GM11168 (cell line): ENCODE data around the gene GAST.
"Not testable (repeated sequence)": the region's sequence is repeated elsewhere in the genome, so short reads cannot be mapped to it uniquely, and the experiment has no call there.

Experiments used
- in situ Hi-C: fragments of 300-500 bp; cut with MboI; formaldehyde crosslinking; loops from one replicate; pipeline ENCODE4 v1.12.0; 2022; ENCODE audit warnings: low sequenced_read_pairs; ENCODE audit not compliant: unreplicated experiment

The GAST gene, protein sequence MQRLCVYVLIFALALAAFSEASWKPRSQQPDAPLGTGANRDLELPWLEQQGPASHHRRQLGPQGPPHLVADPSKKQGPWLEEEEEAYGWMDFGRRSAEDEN

DNA sequence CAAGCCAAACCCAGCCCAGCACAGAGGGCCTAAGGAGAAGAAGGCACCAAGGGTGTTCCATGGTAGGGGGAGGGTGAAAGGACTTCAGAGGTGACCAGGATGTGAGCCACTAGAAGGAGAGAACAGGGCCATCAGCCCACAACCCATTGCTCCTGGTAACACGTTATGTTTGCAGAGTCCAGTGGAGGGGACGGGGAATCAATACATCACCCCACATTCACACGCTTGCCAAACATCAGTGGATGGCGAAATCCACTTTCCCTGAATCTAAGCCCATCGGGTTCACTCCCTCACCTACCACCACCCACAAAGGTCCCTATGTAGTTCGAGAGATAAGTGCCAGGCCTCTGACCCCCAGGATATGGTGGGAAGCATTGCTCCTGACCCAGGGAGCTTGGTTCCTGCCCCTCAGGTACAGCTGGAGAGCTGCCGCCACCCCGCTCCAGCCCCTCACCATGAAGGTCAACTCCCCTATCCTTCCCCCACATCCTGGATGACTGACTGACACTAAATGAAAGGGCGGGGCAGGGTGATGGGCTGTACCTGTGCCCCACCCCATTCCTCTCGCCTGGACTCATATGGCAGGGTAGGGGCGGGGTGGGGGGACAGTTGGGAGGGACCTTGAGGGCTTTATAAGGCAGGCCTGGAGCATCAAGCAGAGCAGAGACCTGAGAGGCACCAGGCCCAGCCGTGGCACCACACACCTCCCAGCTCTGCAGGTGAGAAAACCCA lies at the start of gene GAST:
GAST (plus strand) TSS at position 663 of the 732 bp plus-strand sequence. CDS start 3,106 bp downstream, outside the sequence.
- in situ Hi-C loops, result no loop called here

DNA sequence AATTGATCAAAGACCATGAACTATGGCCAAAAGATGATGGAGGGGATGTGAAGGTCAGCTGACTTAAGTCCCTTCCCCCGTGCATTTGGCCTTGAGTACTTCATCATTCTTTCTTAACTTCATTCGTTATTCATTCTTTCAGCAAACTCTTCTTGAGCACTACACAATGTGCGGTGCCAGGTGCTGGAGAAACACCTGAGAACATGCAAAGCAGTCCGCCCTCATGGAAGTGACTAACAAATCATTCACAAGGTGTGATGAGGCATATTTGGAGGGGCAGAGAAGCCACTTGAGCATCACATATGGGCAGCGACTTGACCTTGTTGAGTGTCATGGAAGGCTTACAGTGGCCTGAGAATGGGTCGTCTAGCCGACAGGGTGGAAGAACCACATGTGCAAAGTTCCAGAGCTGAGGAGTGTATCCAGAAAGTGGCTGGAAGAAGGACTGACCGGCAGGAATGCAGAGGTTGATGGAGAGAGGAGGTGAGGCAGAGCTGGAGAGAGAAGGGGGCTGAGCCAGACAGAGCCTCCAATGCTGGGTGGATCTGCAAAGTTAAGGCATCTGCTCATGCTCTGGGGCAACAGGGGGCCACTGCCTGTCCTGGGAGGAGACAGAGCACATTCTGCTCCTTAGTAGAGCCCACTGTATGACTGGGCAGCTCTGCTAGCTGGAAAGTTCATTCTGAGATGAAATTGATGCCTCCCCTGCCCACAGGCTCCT lies 48.5 kb upstream of the GAST start:
- in situ Hi-C loops, result loop anchor here (25.0 kb wide), 2 partner anchors 751 to 1051 kb away; no protein-coding TSS in a partner anchor

DNA sequence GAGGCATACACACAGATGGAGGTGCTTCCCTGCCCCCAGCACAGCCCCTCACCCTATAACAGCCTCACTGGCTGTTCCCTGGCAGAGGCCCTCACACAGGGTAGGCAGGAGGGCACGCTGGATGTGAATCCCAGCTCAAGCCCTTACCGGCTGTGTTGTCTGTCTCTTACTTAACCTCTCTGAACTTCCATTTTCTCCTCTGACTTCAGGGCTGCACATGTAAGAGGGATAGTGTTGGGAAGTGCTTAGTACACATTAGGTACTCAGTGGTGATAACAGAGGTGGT lies 48.0 kb upstream of the GAST start:
- in situ Hi-C loops, result loop anchor here (25.0 kb wide), 2 partner anchors 752 to 1052 kb away; no protein-coding TSS in a partner anchor

DNA sequence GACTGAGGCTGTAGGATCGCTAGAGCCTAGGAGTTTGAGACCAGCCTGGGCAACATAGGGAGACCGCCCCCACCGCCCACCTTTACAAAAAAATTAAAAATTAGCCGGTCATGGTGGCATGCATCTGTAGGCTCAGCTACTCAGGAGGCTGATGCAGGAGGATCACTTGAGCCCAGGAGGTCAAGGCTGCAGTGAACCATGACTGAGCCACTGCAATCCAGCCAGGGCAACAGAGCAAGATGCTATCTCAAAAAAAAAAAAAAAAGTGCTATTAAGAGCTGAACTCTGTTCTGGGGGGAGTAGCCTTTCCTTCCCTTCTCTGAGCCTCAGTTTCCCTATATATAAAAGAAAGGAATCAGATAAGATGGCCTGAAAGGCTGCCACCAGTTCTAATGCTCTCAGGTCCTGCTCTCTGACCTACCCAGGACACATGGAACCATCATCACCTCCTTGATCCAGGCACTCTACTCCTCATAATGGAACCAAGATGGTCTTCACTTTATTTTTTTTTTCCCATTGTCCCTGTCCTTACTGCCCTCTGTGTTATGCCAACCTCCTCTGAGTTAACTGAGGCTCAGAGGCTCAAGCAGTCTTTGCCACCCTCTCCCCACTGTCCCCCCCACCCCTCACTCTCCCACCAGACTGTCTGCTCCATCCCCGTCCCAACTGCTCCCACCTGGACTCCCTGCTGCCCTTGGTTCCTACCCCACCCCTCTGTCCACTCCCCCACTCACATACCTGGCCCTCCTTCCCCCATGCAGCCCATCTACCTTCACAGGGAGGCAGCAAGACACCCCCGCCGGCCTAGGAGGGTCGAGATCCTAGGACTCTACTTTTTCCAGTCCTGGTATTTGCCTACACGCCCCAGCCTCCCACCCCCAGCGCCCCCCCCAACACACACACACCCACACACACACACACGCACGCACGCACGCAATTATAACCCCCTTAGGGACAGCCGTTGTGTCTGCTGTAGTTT lies 47.3 kb upstream of the GAST start:
- in situ Hi-C loops, result loop anchor here (25.0 kb wide), 2 partner anchors 753 to 1053 kb away; no protein-coding TSS in a partner anchor

DNA sequence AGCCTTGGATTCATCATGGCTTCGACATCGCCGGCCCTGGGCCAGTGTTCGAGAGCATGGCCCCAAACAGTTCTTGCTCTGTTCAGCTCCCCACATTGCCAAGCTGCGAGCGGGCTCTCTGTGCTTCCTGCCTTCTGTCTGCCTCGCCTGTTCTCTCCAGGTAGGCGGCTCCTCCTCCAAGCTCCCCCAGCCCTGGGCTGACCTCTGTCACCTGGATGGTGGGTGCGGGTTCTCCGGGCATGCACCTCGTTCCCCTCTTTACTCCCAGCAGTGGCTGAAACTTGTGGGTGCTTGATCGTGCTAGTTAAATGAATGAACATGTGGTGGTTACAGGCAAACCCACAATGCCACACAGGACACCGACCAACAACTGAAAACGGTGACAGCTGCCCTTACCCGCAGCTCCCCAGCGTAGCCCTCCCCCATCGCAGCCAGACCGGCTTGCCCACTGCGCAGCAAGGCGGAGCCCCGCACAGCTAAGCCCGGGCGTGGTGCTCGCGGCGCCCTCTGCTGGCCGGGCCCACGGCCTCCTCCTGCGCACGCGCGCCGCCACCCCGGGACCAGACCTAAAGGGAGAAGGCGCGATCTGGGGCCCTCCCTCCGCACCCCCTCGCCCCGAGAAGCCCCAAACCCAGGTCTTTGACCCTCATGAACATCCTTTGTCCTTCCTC lies 46.4 kb upstream of the GAST start:
- in situ Hi-C loops, result loop anchor here (25.0 kb wide), 2 partner anchors 753 to 1053 kb away; no protein-coding TSS in a partner anchor

DNA sequence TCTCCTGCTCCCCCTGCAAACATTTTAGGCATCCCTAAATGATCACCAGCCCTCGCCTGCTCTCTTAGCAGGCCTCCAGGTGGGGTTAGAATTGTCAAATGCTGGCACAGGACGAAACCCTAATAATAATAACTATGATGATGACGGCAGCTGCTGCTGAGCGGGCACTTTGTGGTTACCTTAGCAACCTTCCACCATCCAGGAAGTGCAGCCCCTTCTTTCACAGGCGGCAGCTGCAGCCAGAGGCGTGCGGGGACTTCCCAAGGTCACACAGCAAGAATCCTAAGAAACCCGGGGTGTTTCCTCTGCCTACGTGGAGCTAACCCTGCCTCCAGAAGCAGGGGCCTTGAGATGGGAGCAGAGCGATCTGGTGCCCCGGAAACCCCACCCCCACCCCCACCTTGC lies 45.9 kb upstream of the GAST start:
- in situ Hi-C loops, result loop anchor here (25.0 kb wide), 2 partner anchors 754 to 1054 kb away; no protein-coding TSS in a partner anchor

DNA sequence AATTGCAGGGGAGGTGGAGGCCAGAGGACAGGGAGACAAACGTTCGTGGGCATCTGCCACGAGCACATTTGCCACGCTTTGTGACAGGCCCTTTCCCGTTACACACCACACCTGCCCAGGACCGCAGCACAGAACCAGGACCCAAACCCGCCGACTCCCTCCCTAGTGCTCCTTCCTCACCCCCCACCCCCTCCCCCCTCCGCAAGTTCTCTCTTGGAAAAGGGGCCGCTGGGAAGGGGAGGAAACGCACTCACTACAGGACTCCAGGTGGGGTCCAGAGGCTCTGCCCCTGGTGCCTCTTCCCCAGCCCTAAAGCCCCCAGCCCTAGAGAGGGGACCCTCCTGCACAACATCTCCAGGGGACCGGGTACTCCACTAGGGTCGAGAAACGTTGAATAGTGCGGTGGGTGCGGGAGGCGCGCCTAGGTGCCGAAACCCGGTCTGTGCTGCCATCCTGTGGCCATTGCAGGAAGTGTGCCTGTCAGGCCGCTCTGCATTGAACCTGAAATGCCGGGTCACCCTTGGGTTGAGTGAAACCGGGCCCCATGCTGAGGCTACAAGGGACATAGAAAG lies 45.3 kb upstream of the GAST start:
- in situ Hi-C loops, result loop anchor here (25.0 kb wide), 2 partner anchors 754 to 1054 kb away; no protein-coding TSS in a partner anchor

DNA sequence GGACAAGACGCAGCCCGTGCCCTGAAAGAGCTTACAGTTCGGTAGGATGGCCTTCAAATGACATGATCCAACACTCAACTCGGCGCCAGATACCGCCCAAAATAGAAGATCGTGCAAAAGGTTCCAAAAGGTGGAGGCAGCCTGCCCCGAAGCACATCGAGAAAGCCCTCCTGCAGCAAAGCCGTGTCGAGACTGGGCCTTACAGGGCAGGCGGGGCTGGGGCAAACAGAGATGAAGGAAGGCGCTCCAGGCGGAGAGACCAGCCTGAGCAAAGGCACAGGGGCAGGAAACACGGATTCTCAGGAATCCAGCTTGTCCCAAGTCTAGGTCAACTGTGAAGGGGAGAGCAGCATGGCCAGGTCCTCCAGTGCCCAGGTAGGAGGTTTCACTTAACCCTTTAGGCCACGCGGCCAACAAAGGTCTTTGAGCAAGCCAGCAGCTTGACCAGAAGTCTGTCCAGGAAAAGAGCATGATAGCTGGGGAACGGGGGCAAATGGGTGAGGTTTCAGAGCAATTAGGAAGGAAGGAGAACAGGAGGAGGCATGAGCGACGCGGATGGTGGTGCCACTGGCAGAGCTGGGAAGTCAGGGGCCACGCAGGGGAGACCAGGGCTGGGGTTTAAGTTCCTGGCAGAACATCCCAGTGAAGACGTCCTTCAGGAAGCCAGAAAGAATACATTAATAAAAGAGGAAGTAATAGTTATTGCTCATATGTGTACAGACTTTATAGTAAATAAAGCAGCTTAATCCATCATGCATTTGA lies 44.7 kb upstream of the GAST start:
- in situ Hi-C loops, result loop anchor here (25.0 kb wide), 2 partner anchors 755 to 1055 kb away; no protein-coding TSS in a partner anchor

DNA sequence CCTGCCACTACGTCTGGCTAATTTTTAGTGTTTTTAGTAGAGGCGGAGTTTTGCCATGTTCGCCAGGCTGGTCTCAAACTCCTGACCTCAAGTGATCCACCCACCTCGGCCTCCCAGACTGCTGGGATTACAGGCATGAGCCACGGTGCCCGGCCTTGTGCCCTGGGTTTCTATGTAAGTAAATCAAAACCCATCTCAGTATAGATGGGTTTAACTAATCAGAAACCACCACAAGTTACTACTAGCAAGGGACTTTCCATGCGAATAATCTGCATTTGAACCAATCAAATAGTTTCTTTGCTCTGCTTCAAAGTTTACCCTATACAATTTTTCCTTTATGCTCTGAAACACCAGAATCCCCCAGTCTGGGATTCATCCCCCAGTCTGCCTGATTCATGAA lies 40.0 kb upstream of the GAST start:
- in situ Hi-C loops, result loop anchor here (25.0 kb wide), 2 partner anchors 760 to 1060 kb away; no protein-coding TSS in a partner anchor

DNA sequence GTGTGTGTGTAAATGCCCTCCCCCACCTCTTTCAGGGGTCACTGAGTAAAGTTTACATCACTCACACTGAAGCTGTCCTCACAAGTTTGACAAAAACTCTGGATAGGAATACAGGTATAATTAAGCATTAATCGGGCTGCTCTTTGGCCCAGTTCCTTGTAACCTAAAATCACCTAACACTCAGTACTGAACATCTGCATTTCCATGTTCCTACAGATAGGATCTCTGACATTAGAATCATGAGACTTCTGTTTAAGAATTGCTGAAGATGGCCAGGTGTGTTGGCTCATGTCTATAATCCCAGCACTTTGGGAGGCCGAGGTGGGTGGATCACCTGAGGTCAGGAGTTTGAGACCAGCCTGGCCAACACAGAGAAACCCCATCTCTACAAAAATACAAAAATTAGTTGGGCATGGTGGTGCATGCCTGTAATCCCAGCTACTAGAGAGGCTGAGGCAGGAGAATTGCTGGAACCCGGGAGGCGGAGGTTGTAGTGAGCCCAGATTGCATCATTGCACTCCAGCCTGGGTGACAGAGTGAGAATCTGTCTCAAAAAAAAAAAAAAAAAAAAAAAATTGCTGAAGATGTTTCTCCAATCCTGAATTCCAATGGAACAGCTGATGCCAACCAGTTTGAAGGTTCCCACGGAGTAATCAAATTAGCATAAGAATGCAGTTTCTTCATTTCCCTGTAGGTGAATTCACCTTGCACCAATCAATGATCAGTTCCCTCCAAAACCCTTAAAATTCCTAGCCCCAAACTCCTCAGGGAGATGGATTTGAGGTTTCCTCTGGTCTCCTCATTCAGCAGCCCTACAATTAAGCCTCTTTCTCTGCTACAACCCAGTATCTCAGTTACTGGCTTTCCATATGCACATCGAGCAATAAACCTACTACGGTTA lies 36.7 kb upstream of the GAST start:
- in situ Hi-C loops, result not testable (repeated sequence)

DNA sequence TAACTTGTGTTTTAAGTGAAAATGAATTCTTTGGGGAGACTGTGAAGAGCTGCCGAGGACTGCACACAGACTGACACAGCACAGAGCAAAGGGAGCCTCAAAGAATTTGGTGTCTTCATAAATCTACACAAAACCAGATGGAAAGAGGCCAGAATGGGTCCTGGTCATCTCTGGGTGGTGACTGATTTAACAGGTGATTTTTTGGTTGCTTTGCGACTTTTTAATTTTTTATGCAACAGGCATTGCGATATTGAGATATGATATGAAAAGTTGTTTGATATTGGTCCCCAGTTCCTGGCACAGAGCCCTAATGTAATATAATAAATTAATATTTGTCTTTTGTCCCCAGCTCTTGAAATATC lies 36.1 kb upstream of the GAST start:
- in situ Hi-C loops, result no loop called here

DNA sequence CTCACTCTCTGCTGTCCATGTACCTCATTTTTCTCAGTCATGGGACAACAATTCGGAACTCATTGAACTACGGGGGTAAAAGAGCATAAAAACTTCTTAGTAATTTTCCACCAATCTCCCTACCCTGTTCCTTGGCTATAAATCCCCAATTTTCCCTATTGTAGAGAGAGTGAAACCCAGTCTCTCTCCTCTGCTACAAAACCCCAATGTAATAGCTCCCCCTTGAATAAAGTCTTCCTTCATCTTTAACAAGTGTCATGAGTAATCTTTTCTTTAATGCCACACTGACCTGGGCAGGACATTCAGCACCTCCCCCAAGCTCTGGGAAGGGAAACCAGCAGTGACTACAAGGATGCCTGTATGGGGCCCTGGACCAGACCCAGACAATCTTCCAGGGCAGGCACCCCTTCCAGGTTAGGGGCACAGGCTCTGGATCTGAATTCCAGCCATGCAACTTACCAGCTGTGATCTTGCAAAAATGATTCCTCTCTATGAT lies 33.7 kb upstream of the GAST start:
- in situ Hi-C loops, result no loop called here

DNA sequence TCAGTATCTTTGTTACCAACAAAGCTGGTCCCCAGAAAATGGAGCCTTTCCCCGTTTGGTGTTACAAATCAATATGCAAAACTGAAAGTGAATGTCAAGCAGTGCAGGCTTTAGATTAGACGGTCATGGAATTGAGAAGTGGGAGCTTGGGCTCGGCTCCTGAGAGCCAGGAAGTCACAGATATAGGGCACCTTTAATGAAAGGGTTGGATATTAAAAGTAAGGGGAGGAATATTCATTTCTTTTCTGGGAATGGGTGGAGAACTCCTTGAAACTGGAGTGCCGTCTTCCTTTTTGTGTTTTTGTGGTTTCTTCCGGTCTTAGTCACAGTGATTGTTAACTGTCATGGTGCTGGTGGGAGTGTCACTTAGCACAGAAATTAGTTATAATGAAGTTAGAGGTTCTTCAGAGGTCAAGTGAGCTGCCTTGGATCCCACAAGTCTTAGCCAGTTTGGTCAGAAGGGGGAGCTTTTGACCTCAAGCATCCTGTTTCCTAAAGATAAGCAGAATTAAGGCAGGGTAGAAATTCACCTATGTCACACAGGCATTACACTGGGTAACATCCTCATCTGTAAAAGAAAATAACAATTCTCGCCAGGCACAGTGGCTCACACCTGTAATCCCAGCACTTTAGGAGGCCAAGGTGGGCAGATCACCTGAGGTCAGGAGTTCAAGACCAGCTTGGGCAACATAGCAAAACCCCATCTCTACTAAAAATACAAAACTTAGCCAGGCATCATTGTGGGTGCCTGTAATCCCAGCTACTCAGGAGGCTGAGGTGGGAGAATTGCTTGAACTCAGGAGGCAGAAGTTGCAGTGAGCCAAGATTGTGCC lies 33.0 kb upstream of the GAST start:
- in situ Hi-C loops, result no loop called here

DNA sequence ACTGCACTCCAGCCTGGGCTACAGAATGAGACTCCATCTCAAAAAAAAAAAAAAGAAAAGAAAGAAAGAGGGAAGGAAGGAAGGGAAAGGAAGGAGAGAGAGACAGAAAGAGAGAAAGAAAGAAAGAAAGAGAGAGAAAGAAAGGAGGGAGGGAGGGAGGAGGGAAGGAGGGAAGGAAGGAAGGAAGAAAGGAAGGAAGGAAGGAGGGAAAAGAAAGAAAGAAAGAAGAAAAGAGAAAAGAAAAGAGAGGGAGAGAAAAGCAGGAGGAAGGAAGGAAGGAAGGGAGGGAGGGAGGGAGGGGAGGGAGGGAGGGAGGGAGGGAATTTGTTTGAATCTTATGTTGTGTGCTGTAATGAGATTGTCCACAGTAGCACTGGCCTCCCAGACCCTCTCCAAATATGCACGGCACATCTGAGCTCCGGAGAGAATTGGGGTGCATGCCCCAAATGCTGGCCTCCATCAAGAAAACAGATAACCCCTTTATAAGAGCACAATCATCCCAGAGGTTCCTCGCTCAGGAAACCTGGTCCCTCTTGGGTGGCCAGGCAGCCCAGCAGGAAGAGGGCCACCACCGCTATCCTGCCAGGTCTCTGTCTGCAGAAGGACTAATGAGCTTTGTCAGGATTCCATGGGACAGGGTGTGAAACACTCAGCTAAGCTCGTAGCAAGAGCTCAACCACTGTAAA lies 32.2 kb upstream of the GAST start:
- in situ Hi-C loops, result no loop called here

DNA sequence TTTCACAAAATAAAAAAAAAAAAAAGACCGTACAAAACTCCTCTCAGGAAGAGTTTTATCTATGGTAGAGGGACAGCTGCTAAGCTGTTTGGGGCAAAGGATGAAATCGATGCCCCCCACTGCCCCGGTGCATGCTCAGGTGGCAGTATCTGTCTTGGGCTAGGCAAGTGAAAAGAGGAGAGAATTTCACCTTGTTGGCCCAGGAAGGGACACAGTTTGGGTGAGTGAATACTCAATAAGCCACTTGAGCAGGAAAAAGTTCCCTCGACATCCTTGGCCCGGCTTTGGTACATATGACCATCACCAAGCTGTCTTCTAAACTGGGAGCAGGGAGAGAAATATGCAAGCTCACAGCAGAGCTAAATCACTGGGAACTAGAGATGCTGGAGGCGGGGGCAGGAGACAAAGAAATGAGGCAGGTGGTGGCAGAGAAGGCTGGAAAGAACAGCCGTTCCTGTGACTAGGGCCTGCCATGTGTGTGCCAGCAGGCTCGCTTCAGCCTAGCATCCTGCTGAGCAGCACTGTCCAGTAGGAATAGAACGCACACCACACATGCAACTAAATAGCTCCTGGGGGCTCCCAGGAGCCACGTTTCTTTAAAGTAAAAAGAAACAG lies 31.6 kb upstream of the GAST start:
- in situ Hi-C loops, result no loop called here
